Nephron progenitor cell (in vitro differentiated cells): Measurements from ENCODE around the gene GRN.

ENCODE experiments used
- DNase-seq: peaks from one replicate; pipeline ENCODE4 v3.0.0; 2021
- H3K27ac Mint-ChIP-seq: 2 replicates; pipeline ENCODE4 v1.8.0; 2021; ENCODE audit warnings: mild to moderate bottlenecking, moderate library complexity, mixed read lengths
- H3K27me3 Mint-ChIP-seq: 2 replicates; pipeline ENCODE4 v1.8.0; 2021; ENCODE audit warnings: mild to moderate bottlenecking, low read depth, mixed read lengths; ENCODE audit not compliant: poor library complexity
- H3K36me3 Mint-ChIP-seq: 2 replicates; pipeline ENCODE4 v1.8.0; 2021; ENCODE audit warnings: low read depth, mixed read lengths
- H3K4me1 Mint-ChIP-seq: 2 replicates; pipeline ENCODE4 v1.8.0; 2021; ENCODE audit warnings: mixed read lengths
- H3K4me3 Mint-ChIP-seq: 2 replicates; pipeline ENCODE4 v1.8.0; 2021; ENCODE audit warnings: mild to moderate bottlenecking, moderate library complexity, mixed read lengths
- H3K9me3 Mint-ChIP-seq: 2 replicates; pipeline ENCODE4 v1.8.0; 2021; ENCODE audit warnings: mild to moderate bottlenecking, moderate library complexity, mixed read lengths
- CTCF ChIP-seq: fragments of 200-600 bp; sonication (generic); IDR thresholded peaks from 2 replicates; pipeline ENCODE4 v1.5.0; 2021; ENCODE audit warnings: antibody characterized with exemption

GRN gene

GRCh38 chr17:44385287-44386181 lies 40.4 kb downstream of the GRN start:
- Mint-ChIP-seq H3K9me3 (no peaks in the 10 kb centered on the region), H3K27ac (no peak overlapping the region), H3K4me1 (peaks cover 26% of the 10 kb centered on the region), H3K4me3 (peak overlapping the region; percentile 82), H3K36me3 (no peaks in the 10 kb centered on the region), H3K27me3 (peaks cover 66% of the 10 kb centered on the region)
- TF ChIP-seq CTCF = no peak
- peak; percentile 96 for DNase-seq

- Mint-ChIP-seq H3K9me3 (no peaks in the 10 kb centered on the region), H3K27ac (no peak overlapping the region), H3K4me3 (peak overlapping the region; percentile 75), H3K27me3 (peaks cover 62% of the 10 kb centered on the region), H3K4me1 (peaks cover 30% of the 10 kb centered on the region), H3K36me3 (no peaks in the 10 kb centered on the region)
- no peak for DNase-seq
- no peak for TF ChIP-seq CTCF
Measured at GRCh38 chr17:44386182-44386525, 41.1 kb downstream of the GRN start.

- peaks cover 30% of the 10 kb centered on the region for H3K4me1 Mint-ChIP-seq
- no peaks in the 10 kb centered on the region for H3K9me3 Mint-ChIP-seq
- no peak for DNase-seq
- H3K27me3 Mint-ChIP-seq = peaks cover 46% of the 10 kb centered on the region
- H3K27ac Mint-ChIP-seq = no peak overlapping the region
- no peak for TF ChIP-seq CTCF
- H3K36me3 Mint-ChIP-seq = no peaks in the 10 kb centered on the region
- no peak overlapping the region for H3K4me3 Mint-ChIP-seq
Measured at GRCh38 chr17:44387804-44388203, 42.7 kb downstream of the GRN start.

- peaks cover 28% of the 10 kb centered on the region for H3K4me1 Mint-ChIP-seq
Measured at GRCh38 chr17:44389281-44389680, 44.2 kb downstream of the GRN start, which contains the start of gene ITGA2B. TSS of gene ITGA2B (minus strand) at chr17:44389649. CDS start at chr17:44389473, 176 bp downstream.

GRCh38 chr17:44389723-44390202 lies 44.7 kb downstream of the GRN start:
- Mint-ChIP-seq H3K9me3 (no peaks in the 10 kb centered on the region), H3K4me1 (peaks cover 23% of the 10 kb centered on the region), H3K4me3 (no peak overlapping the region), H3K36me3 (no peaks in the 10 kb centered on the region), H3K27me3 (peaks cover 26% of the 10 kb centered on the region), H3K27ac (no peak overlapping the region)
- TF ChIP-seq CTCF = no peak
- DNase-seq = no peak

More at GRCh38 chr17:44389281-44389680, 44.2 kb downstream of the GRN start, which contains the start of gene ITGA2B:
- Mint-ChIP-seq H3K27me3 (peaks cover 31% of the 10 kb centered on the region), H3K36me3 (no peaks in the 10 kb centered on the region), H3K27ac (no peak within 1 kb of the TSS), H3K9me3 (no peaks in the 10 kb centered on the region), H3K4me3 (no peak within 1 kb of the TSS)
- no peak for TF ChIP-seq CTCF
- DNase-seq = no peak
